Measurements from ENCODE around the gene VASH1. TPM values are rescaled to one million over a fixed set of nuclear protein-coding genes. Genes with fewer than 3 reads are reported as not detected.

Gene VASH1
- total and polyA plus RNA-seq, 10 donors = 6.4 to 39.1 (median 19.5) TPM

DNA sequence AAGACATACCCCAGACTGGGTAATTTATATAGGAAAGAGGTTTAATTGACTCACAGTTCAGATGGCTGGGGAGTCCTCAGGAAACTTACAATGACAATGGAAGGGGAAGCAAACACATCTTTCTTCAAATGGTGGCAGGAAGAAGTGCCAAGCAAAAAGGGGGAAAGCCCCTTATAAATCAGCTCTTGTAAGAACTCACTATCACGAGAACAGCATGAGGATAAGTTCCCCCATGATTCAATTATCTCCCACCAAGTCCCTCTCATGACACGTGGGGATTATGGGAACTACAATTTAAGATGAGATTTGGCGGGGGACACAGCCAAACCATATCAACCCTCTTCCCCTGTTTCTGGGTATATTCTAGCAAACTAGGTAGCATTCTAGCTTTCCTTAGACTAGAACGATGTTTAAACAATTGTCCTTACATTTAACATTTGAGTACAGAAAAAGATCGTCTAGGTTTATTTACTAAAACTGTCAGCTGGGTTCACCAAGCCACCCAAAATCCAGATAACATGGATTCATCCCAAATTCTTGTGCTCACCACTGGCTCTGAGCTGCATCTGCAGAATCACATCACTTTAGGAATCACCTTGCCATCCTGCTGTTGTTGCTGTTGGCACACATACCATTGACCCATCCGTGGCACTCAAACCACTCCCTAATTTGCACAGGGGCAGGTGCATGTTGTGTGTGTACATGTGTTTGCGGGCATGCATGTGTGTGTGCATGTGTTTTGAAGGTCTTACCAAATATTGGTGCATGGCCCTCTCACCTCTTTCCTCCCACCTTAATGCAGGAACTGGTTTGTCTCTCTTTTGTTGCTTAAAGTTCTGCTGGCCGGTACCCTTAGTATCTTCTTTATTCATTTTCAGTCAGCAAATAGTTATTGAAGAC, 36.4 kb upstream of the VASH1 start:
- Histone ChIP-seq H3K27me3 (replicated peaks in 1 of 7) (no peaks in the 10 kb centered on the region), H3K9me3 (no peaks in the 10 kb centered on the region), H3K4me1 (peaks cover 8 to 48% (median 29%) of the 10 kb centered on the region in 6 donors), H3K27ac (no peak overlapping the region), H3K4me3 (no peak overlapping the region), H3K36me3 (no peaks in the 10 kb centered on the region)
- intact Hi-C loops (cut with DNase I; ENCODE audit: low total_unique reads) = no loop called here
- no peak for DNase-seq
- 75 to 85% (median 77%) methylated on average over 8 of the region's 8 CpGs for WGBS, 5 donors
- TF ChIP-seq POLR2AphosphoS5 (IDR thresholded peaks at IDR 0.05) (no peak), POLR2A (IDR thresholded peaks at IDR 0.05) (no peak)
- TF ChIP-seq, protein P1, sequence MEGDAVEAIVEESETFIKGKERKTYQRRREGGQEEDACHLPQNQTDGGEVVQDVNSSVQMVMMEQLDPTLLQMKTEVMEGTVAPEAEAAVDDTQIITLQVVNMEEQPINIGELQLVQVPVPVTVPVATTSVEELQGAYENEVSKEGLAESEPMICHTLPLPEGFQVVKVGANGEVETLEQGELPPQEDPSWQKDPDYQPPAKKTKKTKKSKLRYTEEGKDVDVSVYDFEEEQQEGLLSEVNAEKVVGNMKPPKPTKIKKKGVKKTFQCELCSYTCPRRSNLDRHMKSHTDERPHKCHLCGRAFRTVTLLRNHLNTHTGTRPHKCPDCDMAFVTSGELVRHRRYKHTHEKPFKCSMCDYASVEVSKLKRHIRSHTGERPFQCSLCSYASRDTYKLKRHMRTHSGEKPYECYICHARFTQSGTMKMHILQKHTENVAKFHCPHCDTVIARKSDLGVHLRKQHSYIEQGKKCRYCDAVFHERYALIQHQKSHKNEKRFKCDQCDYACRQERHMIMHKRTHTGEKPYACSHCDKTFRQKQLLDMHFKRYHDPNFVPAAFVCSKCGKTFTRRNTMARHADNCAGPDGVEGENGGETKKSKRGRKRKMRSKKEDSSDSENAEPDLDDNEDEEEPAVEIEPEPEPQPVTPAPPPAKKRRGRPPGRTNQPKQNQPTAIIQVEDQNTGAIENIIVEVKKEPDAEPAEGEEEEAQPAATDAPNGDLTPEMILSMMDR (IDR thresholded peaks at IDR 0.05 in 8 of 11, conservative IDR thresholded peaks at IDR 0.05 in 3 of 11) = no peak

GRCh38 chr14:76726551-76726970, 34.7 kb upstream of the VASH1 start:
- Histone ChIP-seq H3K4me3 (peak overlapping the region in 1 of 8 donors; percentile 49), H3K4me1 (peaks cover 0 to 31% (median 14%) of the 10 kb centered on the region in 6 donors), H3K9me3 (no peaks in the 10 kb centered on the region), H3K27me3 (replicated peaks in 1 of 7) (no peaks in the 10 kb centered on the region), H3K27ac (peak overlapping the region in 6 of 8 donors; percentile 17 to 70 (median 52)), H3K36me3 (no peaks in the 10 kb centered on the region)
- 69 to 83% (median 73%) methylated on average over 11 of the region's 11 CpGs for WGBS, 5 donors
- TF ChIP-seq POLR2A (IDR thresholded peaks at IDR 0.05) (no peak), POLR2AphosphoS5 (IDR thresholded peaks at IDR 0.05) (peak in 1 of 3 donors; percentile 26)
- DNase-seq = peak; percentile 71
- intact Hi-C loops (cut with DNase I; ENCODE audit: low total_unique reads) = no loop called here

DNA sequence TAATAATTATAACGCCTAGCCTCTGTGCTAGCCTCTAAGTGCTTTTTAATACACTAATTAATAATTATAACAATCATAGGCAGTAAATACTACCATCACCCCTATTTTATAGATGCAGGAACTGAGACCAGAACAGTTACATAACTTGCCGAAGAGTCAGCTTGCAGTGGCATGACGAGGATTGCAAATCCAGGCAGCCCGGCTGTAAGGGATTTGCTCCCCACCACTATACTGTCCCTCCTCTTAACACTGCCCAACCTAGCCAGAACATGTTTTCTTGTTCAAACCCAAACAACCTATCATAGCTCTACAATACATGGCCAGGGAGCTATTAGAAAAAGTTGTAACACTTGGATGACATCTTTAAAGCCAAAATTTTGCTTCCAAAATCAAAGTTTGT, 33.9 kb upstream of the VASH1 start:
- H3K27ac ChIP-seq = peak overlapping the region in 4 of 8 donors; percentile 33 to 65 (median 43)
- H3K9me3 ChIP-seq = no peaks in the 10 kb centered on the region
- no peak overlapping the region for H3K4me3 ChIP-seq
- intact Hi-C loops (cut with DNase I; ENCODE audit: low total_unique reads) = no loop called here
- TF ChIP-seq, protein P1 (IDR thresholded peaks at IDR 0.05 in 8 of 11, conservative IDR thresholded peaks at IDR 0.05 in 3 of 11) = no peak
- TF ChIP-seq POLR2A (IDR thresholded peaks at IDR 0.05) (no peak), POLR2AphosphoS5 (IDR thresholded peaks at IDR 0.05) (no peak)
- H3K36me3 ChIP-seq = no peaks in the 10 kb centered on the region
- 43 to 62% (median 55%) methylated on average over 4 of the region's 4 CpGs for WGBS, 5 donors
- peaks cover 0 to 24% (median 10%) of the 10 kb centered on the region in 6 donors for H3K4me1 ChIP-seq
- no peaks in the 10 kb centered on the region for H3K27me3 ChIP-seq (replicated peaks in 1 of 7)
- DNase-seq = no peak

- DNase-seq = no peak
- Histone ChIP-seq H3K9me3 (no peaks in the 10 kb centered on the region), H3K4me1 (peaks cover 0 to 22% (median 10%) of the 10 kb centered on the region in 6 donors), H3K27ac (peak overlapping the region in 2 of 8 donors; percentile 42 to 65), H3K36me3 (no peaks in the 10 kb centered on the region), H3K4me3 (no peak overlapping the region), H3K27me3 (replicated peaks in 1 of 7) (no peaks in the 10 kb centered on the region)
- WGBS, 5 donors = 24 to 52% (median 38%) methylated on average over 1 of the region's 1 CpG
- intact Hi-C loops (cut with DNase I; ENCODE audit: low total_unique reads) = no loop called here
- no peak for TF ChIP-seq POLR2A (IDR thresholded peaks at IDR 0.05)
- TF ChIP-seq POLR2AphosphoS5 (IDR thresholded peaks at IDR 0.05) = no peak
- TF ChIP-seq, protein P1 (IDR thresholded peaks at IDR 0.05 in 8 of 11, conservative IDR thresholded peaks at IDR 0.05 in 3 of 11) = no peak
Observed at GRCh38 chr14:76727901-76728300, 33.4 kb upstream of the VASH1 start.
